Measurements from ENCODE around the gene SOWAHA.

SOWAHA gene

GRCh38 chr5:132814503-132815294 lies 1.6 kb downstream of the SOWAHA start:
- no peak overlapping the region for H3K27ac ChIP-seq (ENCODE audit: low read length)
- no peaks in the 10 kb centered on the region for H3K9me3 ChIP-seq (replicated peaks; ENCODE audit: insufficient read depth, low read length)
- no peak for TF ChIP-seq EZH2 (optimal IDR thresholded peaks at IDR 0.05; ENCODE audit: low read depth, low read length)
- TF ChIP-seq, protein P1, sequence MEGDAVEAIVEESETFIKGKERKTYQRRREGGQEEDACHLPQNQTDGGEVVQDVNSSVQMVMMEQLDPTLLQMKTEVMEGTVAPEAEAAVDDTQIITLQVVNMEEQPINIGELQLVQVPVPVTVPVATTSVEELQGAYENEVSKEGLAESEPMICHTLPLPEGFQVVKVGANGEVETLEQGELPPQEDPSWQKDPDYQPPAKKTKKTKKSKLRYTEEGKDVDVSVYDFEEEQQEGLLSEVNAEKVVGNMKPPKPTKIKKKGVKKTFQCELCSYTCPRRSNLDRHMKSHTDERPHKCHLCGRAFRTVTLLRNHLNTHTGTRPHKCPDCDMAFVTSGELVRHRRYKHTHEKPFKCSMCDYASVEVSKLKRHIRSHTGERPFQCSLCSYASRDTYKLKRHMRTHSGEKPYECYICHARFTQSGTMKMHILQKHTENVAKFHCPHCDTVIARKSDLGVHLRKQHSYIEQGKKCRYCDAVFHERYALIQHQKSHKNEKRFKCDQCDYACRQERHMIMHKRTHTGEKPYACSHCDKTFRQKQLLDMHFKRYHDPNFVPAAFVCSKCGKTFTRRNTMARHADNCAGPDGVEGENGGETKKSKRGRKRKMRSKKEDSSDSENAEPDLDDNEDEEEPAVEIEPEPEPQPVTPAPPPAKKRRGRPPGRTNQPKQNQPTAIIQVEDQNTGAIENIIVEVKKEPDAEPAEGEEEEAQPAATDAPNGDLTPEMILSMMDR (IDR thresholded peaks at IDR 0.05; ENCODE audit: low read length) = no peak
- no peak for TF ChIP-seq EZH2phosphoT487 (IDR thresholded peaks at IDR 0.05; ENCODE audit: low read length)
- no peak overlapping the region for H3K4me2 ChIP-seq (ENCODE audit: low read depth, low read length)
- H3F3A ChIP-seq (ENCODE audit: insufficient read depth, low read length) = no peaks in the 10 kb centered on the region
- H3K27me3 ChIP-seq (replicated peaks; ENCODE audit: insufficient read depth, low read length) = no peaks in the 10 kb centered on the region; the same call in 1 of the 2 replicates
- no peaks in the 10 kb centered on the region for H3K9me2 ChIP-seq (replicated peaks; ENCODE audit: insufficient read depth, low read length)
- no peak overlapping the region for H2AFZ ChIP-seq (ENCODE audit: low read length)
- no peak overlapping the region for H3K9ac ChIP-seq (ENCODE audit: low read length)
- no peaks in the 10 kb centered on the region for H4K20me1 ChIP-seq (ENCODE audit: insufficient read depth, low read length)
- no peak for DNase-seq
- H3K4me3 ChIP-seq (ENCODE audit: low read length) = no peak overlapping the region
- no peaks in the 10 kb centered on the region for H3K4me1 ChIP-seq (ENCODE audit: low read length)
- H3K79me2 ChIP-seq (ENCODE audit: low read length) = no peaks in the 10 kb centered on the region
- H3K36me3 ChIP-seq (replicated peaks; ENCODE audit: insufficient read depth, low read length) = no peaks in the 10 kb centered on the region

- Histone ChIP-seq H3K4me1 (ENCODE audit: low read length) (no peaks in the 10 kb centered on the region), H3K4me2 (ENCODE audit: low read depth, low read length) (no peak overlapping the region), H3F3A (ENCODE audit: insufficient read depth, low read length) (no peaks in the 10 kb centered on the region), H3K9ac (ENCODE audit: low read length) (no peak overlapping the region), H3K36me3 (replicated peaks; ENCODE audit: insufficient read depth, low read length) (no peaks in the 10 kb centered on the region), H2AFZ (ENCODE audit: low read length) (no peak overlapping the region), H3K79me2 (ENCODE audit: low read length) (no peaks in the 10 kb centered on the region), H3K27ac (ENCODE audit: low read length) (no peak overlapping the region), H3K9me3 (replicated peaks; ENCODE audit: insufficient read depth, low read length) (no peaks in the 10 kb centered on the region), H4K20me1 (ENCODE audit: insufficient read depth, low read length) (no peaks in the 10 kb centered on the region), H3K9me2 (replicated peaks; ENCODE audit: insufficient read depth, low read length) (no peaks in the 10 kb centered on the region), H3K4me3 (ENCODE audit: low read length) (no peak overlapping the region), H3K27me3 (replicated peaks; ENCODE audit: insufficient read depth, low read length) (no peaks in the 10 kb centered on the region; the same call in 1 of the 2 replicates)
- TF ChIP-seq, protein P1 (IDR thresholded peaks at IDR 0.05; ENCODE audit: low read length) = no peak
- no peak for TF ChIP-seq EZH2phosphoT487 (IDR thresholded peaks at IDR 0.05; ENCODE audit: low read length)
- no peak for TF ChIP-seq EZH2 (optimal IDR thresholded peaks at IDR 0.05; ENCODE audit: low read depth, low read length)
- DNase-seq = no peak
These were observed 2.4 kb downstream of the SOWAHA start for GRCh38 chr5:132815454-132815853.

- Histone ChIP-seq H3K9me2 (replicated peaks; ENCODE audit: insufficient read depth, low read length) (no peaks in the 10 kb centered on the region), H3K9me3 (replicated peaks; ENCODE audit: insufficient read depth, low read length) (no peaks in the 10 kb centered on the region), H2AFZ (ENCODE audit: low read length) (no peak overlapping the region), H3K27ac (ENCODE audit: low read length) (no peak overlapping the region), H3K36me3 (replicated peaks; ENCODE audit: insufficient read depth, low read length) (no peaks in the 10 kb centered on the region), H3F3A (ENCODE audit: insufficient read depth, low read length) (no peaks in the 10 kb centered on the region), H3K79me2 (ENCODE audit: low read length) (no peaks in the 10 kb centered on the region), H3K9ac (ENCODE audit: low read length) (no peak overlapping the region), H3K4me3 (ENCODE audit: low read length) (no peak overlapping the region), H3K4me1 (ENCODE audit: low read length) (no peaks in the 10 kb centered on the region), H3K4me2 (ENCODE audit: low read depth, low read length) (no peak overlapping the region), H3K27me3 (replicated peaks; ENCODE audit: insufficient read depth, low read length) (no peaks in the 10 kb centered on the region; the same call in 1 of the 2 replicates), H4K20me1 (ENCODE audit: insufficient read depth, low read length) (no peaks in the 10 kb centered on the region)
- TF ChIP-seq EZH2 (optimal IDR thresholded peaks at IDR 0.05; ENCODE audit: low read depth, low read length) = no peak
- no peak for TF ChIP-seq EZH2phosphoT487 (IDR thresholded peaks at IDR 0.05; ENCODE audit: low read length)
- TF ChIP-seq, protein P1 (IDR thresholded peaks at IDR 0.05; ENCODE audit: low read length) = no peak
- no peak for DNase-seq
These were observed 3.0 kb downstream of the SOWAHA start for GRCh38 chr5:132816083-132816482.
